ENCODE results near the gene DDX56.

DNA sequence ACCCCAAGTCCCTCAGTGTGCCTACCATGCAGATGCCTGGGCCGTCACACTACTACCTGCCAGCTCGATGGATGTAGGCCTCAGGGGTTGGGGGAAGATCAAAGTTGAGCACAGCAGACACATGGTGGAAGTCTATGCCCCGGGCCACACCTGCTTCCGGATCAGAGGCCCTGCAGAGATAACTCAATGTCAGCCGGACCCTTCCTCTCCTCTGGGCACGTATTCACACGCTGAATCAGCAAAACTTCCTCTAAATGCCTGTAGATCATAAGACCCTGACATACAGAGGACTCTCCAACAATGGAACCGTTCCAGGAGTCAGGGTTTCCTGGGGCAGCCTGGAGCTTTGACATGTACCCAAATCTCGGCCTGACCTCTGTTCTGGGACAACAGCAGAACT lies 3.7 kb downstream of the DDX56 start:
- TF ChIP-seq, protein P1, sequence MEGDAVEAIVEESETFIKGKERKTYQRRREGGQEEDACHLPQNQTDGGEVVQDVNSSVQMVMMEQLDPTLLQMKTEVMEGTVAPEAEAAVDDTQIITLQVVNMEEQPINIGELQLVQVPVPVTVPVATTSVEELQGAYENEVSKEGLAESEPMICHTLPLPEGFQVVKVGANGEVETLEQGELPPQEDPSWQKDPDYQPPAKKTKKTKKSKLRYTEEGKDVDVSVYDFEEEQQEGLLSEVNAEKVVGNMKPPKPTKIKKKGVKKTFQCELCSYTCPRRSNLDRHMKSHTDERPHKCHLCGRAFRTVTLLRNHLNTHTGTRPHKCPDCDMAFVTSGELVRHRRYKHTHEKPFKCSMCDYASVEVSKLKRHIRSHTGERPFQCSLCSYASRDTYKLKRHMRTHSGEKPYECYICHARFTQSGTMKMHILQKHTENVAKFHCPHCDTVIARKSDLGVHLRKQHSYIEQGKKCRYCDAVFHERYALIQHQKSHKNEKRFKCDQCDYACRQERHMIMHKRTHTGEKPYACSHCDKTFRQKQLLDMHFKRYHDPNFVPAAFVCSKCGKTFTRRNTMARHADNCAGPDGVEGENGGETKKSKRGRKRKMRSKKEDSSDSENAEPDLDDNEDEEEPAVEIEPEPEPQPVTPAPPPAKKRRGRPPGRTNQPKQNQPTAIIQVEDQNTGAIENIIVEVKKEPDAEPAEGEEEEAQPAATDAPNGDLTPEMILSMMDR (conservative IDR thresholded peaks at IDR 0.05; ENCODE audit: low read depth, low read length) = no peak
- TF ChIP-seq EZH2phosphoT487 (IDR thresholded peaks at IDR 0.05; ENCODE audit: borderline replicate concordance, low read length) = no peak
